ENCODE data around the gene KBTBD12. TPM values are rescaled to one million over a fixed set of nuclear protein-coding genes. Genes with fewer than 3 reads are reported as not detected.

Gene KBTBD12
- total RNA-seq, 3 donors from 2014 or later (not counting 1 experiment from before 2014, with no cell fraction given): 0.12 TPM; not detected in 2

DNA sequence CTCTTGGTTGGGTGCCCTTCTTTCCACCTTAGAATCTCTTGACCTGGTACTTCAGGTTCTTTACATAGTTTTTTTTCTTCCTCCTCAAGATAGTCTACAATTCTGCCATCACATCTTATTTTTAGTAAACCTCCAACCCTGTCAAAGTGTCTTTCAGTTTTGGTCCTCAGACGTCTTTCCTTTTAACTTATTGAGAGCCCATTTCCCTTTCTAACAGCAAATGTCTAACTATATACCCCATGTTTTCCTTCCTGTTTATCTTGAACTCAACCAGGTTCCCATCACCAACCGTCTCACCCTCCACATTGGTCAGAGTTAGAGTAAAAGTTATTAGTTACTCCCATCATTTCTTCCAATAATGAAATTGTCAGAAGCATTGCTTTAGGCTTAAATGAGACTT is 10.4 kb downstream of the KBTBD12 start:
- Mint-ChIP-seq H3K9me3 (no peaks in the 10 kb centered on the region), H3K27ac (no peak overlapping the region), H3K27me3 (ENCODE audit: low read depth in 2 of 2) (peaks cover 7% of the 10 kb centered on the region in 2 donors), H3K4me1 (peaks cover 0 to 7% of the 10 kb centered on the region in 2 donors), H3K4me3 (no peak overlapping the region), H3K36me3 (no peaks in the 10 kb centered on the region)
- H3K4me1 ChIP-seq (ENCODE audit: control insufficient read depth, insufficient read depth, low read length): peaks cover 3% of the 10 kb centered on the region
- intact Hi-C loops (cut with micrococcal nuclease): no loop called here
- no peak overlapping the region for H3K27ac ChIP-seq (ENCODE audit: low read length)
- no peaks in the 10 kb centered on the region for H3K36me3 ChIP-seq (ENCODE audit: control insufficient read depth, insufficient read depth, low read length)
- ATAC-seq: no peak
- no peak for DNase-seq
- TF ChIP-seq, protein P1, sequence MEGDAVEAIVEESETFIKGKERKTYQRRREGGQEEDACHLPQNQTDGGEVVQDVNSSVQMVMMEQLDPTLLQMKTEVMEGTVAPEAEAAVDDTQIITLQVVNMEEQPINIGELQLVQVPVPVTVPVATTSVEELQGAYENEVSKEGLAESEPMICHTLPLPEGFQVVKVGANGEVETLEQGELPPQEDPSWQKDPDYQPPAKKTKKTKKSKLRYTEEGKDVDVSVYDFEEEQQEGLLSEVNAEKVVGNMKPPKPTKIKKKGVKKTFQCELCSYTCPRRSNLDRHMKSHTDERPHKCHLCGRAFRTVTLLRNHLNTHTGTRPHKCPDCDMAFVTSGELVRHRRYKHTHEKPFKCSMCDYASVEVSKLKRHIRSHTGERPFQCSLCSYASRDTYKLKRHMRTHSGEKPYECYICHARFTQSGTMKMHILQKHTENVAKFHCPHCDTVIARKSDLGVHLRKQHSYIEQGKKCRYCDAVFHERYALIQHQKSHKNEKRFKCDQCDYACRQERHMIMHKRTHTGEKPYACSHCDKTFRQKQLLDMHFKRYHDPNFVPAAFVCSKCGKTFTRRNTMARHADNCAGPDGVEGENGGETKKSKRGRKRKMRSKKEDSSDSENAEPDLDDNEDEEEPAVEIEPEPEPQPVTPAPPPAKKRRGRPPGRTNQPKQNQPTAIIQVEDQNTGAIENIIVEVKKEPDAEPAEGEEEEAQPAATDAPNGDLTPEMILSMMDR (IDR thresholded peaks at IDR 0.05): no peak
- H3K27me3 ChIP-seq (ENCODE audit: control insufficient read depth, insufficient read depth, low read length): no peaks in the 10 kb centered on the region
- 14% methylated on average over 1 of the region's 2 CpGs for WGBS (ENCODE audit: insufficient coverage)
- H3K4me3 ChIP-seq (ENCODE audit: low read length): no peak overlapping the region
- H3K9me3 ChIP-seq (ENCODE audit: control insufficient read depth, insufficient read depth, low read length): no peaks in the 10 kb centered on the region

DNA sequence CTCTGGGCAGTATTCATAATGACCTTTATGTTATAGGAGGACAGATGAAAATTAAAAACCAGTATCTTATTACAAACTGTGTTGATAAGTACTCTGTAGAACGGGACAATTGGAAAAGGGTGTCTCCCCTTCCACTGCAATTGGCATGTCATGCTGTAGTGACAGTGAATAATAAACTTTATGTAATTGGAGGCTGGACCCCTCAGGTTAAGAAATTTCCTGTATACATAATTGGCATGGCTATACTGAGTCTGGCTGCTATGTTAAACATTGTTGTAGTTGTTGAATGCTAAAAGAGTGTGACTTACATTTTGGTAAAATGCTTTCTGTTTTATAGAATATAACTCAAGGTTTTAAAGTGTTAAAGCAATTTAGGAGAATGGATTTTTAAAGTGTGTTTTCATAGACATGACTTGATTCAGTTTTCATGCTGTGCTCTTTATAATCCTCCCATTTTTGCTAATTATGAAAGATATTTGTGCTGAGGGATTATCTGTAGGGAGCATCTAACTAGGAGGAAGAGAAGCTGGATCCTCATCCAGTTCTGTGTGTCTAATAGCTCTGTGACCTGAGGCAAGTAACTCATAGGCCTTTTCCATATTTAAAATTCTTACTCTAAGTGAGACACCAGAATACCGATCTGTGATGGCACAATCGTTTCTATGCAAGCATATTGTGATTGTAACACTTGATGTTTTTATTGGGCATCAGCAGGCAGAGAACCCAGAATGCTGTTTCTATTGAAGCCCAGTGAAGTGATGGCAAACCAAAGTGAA is 13.0 kb downstream of the KBTBD12 start:
- ATAC-seq: no peak
- peaks cover 0 to 7% of the 10 kb centered on the region in 2 donors for H3K4me1 Mint-ChIP-seq
- Histone ChIP-seq H3K36me3 (ENCODE audit: control insufficient read depth, insufficient read depth, low read length) (no peaks in the 10 kb centered on the region), H3K27me3 (ENCODE audit: control insufficient read depth, insufficient read depth, low read length) (peaks cover 7% of the 10 kb centered on the region), H3K4me1 (ENCODE audit: control insufficient read depth, insufficient read depth, low read length) (peaks cover 3% of the 10 kb centered on the region), H3K4me3 (ENCODE audit: low read length) (no peak overlapping the region), H3K9me3 (ENCODE audit: control insufficient read depth, insufficient read depth, low read length) (no peaks in the 10 kb centered on the region), H3K27ac (ENCODE audit: low read length) (no peak overlapping the region)
- H3K36me3 Mint-ChIP-seq: no peaks in the 10 kb centered on the region
- peaks cover 5 to 9% of the 10 kb centered on the region in 2 donors for H3K27me3 Mint-ChIP-seq (ENCODE audit: low read depth in 2 of 2)
- 90% methylated on average over 3 of the region's 3 CpGs for WGBS (ENCODE audit: insufficient coverage)
- H3K4me3 Mint-ChIP-seq: no peak overlapping the region
- TF ChIP-seq, protein P1 (IDR thresholded peaks at IDR 0.05): no peak
- H3K9me3 Mint-ChIP-seq: no peaks in the 10 kb centered on the region
- no peak for DNase-seq
- H3K27ac Mint-ChIP-seq: no peak overlapping the region
- intact Hi-C loops (cut with micrococcal nuclease): no loop called here

DNA sequence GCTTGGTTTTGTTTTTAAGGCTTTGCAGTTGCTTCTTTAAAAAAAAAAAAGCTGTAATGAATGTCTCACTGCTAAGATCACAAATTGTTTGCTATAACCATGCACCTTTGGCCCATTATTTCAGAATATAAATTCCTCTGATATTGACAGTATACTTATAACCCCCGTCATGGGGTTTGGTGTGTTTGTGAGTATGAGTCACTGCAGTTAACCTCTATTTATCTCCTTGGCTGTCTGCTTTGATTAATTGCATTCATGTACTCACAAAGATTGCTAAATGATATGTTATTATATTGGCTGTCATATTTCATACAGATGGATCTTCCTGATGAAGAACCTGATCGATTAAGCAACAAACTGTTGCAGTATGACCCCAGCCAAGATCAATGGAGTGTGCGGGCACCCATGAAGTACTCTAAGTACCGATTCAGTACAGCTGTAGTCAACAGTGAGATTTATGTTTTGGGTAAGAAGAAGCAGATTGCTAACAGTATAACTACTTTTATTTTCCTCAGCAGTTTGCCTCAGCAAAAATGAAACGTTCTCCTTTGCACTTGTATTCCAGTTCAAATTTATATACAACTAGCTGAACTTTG is 14.9 kb downstream of the KBTBD12 start:
- Mint-ChIP-seq H3K36me3 (no peaks in the 10 kb centered on the region), H3K27ac (no peak overlapping the region), H3K4me3 (no peak overlapping the region), H3K9me3 (no peaks in the 10 kb centered on the region), H3K27me3 (ENCODE audit: low read depth in 2 of 2) (peaks cover 16 to 19% of the 10 kb centered on the region in 2 donors), H3K4me1 (peaks cover 0 to 7% of the 10 kb centered on the region in 2 donors)
- TF ChIP-seq, protein P1 (IDR thresholded peaks at IDR 0.05): no peak
- ATAC-seq (no peak), DNase-seq (no peak)
- H3K9me3 ChIP-seq (ENCODE audit: control insufficient read depth, insufficient read depth, low read length): no peaks in the 10 kb centered on the region
- H3K4me3 ChIP-seq (ENCODE audit: low read length): no peak overlapping the region
- no peak overlapping the region for H3K27ac ChIP-seq (ENCODE audit: low read length)
- 93% methylated on average over 3 of the region's 5 CpGs for WGBS (ENCODE audit: insufficient coverage)
- intact Hi-C loops (cut with micrococcal nuclease): no loop called here
- H3K4me1 ChIP-seq (ENCODE audit: control insufficient read depth, insufficient read depth, low read length): peaks cover 3% of the 10 kb centered on the region
- peaks cover 10% of the 10 kb centered on the region for H3K27me3 ChIP-seq (ENCODE audit: control insufficient read depth, insufficient read depth, low read length)
- no peaks in the 10 kb centered on the region for H3K36me3 ChIP-seq (ENCODE audit: control insufficient read depth, insufficient read depth, low read length)

Measured in natural killer cell (primary cell).